IMR-90 (cell line): Measurements from ENCODE around the gene LFNG. TPM values are rescaled to one million over a fixed set of nuclear protein-coding genes. Genes with fewer than 3 reads are reported as not detected.

Experiments
- ATAC-seq: fragments of 200-7000 bp; cut with Tn5 transposase; 2 replicates; pipeline ENCODE4 v1.9.1; 2020; ENCODE audit warnings: low read depth, mild to moderate bottlenecking, moderate library complexity
- BruUV-seq: library from RNA; stranded (reverse); fragments of 400-500 nt; replicated peaks from 2 replicates; lab custom pipeline; 2021; lab: Mats Ljungman, UMichigan
- CTCF ChIA-PET: fragments of 300-600 bp; formaldehyde crosslinking; extraction: SDS; loops from one replicate; lab custom pipeline; 2021; ENCODE audit warnings: antibody characterized with exemption; lab: Yijun Ruan, JAX
- POLR2A ChIA-PET: fragments of 300-600 bp; sonication (Branson Sonifier 250); formaldehyde crosslinking; loops from one replicate; lab custom pipeline; 2022; ENCODE audit warnings: antibody characterized with exemption; ENCODE audit not compliant: unreplicated experiment; lab: Charles Lee
- DNase-seq: peaks from one replicate; pipeline ENCODE4 v3.0.0; 2013
- H2AFZ ChIP-seq: replicated peaks from 2 replicates; pipeline ENCODE3; 2013; ENCODE audit warnings: low read length, mild to moderate bottlenecking; ENCODE audit not compliant: poor library complexity
- H2AK5ac ChIP-seq: 2 replicates; pipeline ENCODE4 v1.6.1; 2013; ENCODE audit warnings: low read depth, low read length, inconsistent platforms
- H2AK9ac ChIP-seq: replicated peaks from 2 replicates; pipeline ENCODE3; 2013; ENCODE audit warnings: mild to moderate bottlenecking, low read depth, low read length, moderate library complexity; ENCODE audit not compliant: poor library complexity
- H2BK120ac ChIP-seq: 2 replicates; pipeline ENCODE4 v1.6.1; 2013; ENCODE audit warnings: low read depth, low read length, inconsistent platforms
- H2BK15ac ChIP-seq: 3 replicates; pipeline ENCODE4 v1.6.1; 2013; ENCODE audit warnings: low read depth, low read length, inconsistent platforms
- H2BK20ac ChIP-seq: 2 replicates; pipeline ENCODE4 v1.6.1; 2013; ENCODE audit warnings: low read depth, mild to moderate bottlenecking, inconsistent platforms, low read length, moderate library complexity
- H2BK5ac ChIP-seq: 2 replicates; pipeline ENCODE4 v1.6.1; 2013; ENCODE audit warnings: mild to moderate bottlenecking, low read depth, low read length, inconsistent platforms; ENCODE audit not compliant: poor library complexity, severe bottlenecking
- H3K14ac ChIP-seq: replicated peaks from 2 replicates; pipeline ENCODE4 v1.6.1; 2013; ENCODE audit warnings: low read depth, low read length, inconsistent platforms
- H3K18ac ChIP-seq: 2 replicates; pipeline ENCODE4 v1.6.1; 2013; ENCODE audit warnings: low read depth, low read length, control low read depth
- H3K23ac ChIP-seq: 2 replicates; pipeline ENCODE4 v1.6.1; 2013; ENCODE audit warnings: low read depth, low read length, inconsistent platforms
- H3K27ac ChIP-seq: 2 replicates; pipeline ENCODE4 v1.5.1; 2013; ENCODE audit warnings: mild to moderate bottlenecking, control low read depth, low read length; ENCODE audit not compliant: insufficient read depth
- H3K27me3 ChIP-seq: 2 replicates; pipeline ENCODE4 v1.6.1; 2013; ENCODE audit warnings: low read length; ENCODE audit not compliant: control insufficient read depth, insufficient read depth
- H3K36me3 ChIP-seq: 2 replicates; pipeline ENCODE4 v1.6.1; 2013; ENCODE audit warnings: low read length, mixed read lengths; ENCODE audit not compliant: control insufficient read depth, insufficient read depth
- H3K4ac ChIP-seq: 2 replicates; pipeline ENCODE4 v1.6.1; 2013; ENCODE audit warnings: low read depth, low read length, inconsistent platforms
- H3K4me1 ChIP-seq: 2 replicates; pipeline ENCODE4 v1.6.1; 2013; ENCODE audit warnings: low read length, mixed read lengths; ENCODE audit not compliant: control insufficient read depth, insufficient read depth
- H3K4me2 ChIP-seq: 2 replicates; pipeline ENCODE4 v1.6.1; 2013; ENCODE audit warnings: low read depth, mild to moderate bottlenecking, control low read depth, low read length, moderate library complexity
- H3K4me3 ChIP-seq: 2 replicates; pipeline ENCODE4 v1.5.1; 2013; ENCODE audit warnings: low read depth, mild to moderate bottlenecking, control low read depth, low read length, moderate library complexity; ENCODE audit not compliant: insufficient read depth
- H3K56ac ChIP-seq: 2 replicates; pipeline ENCODE4 v1.6.1; 2013; ENCODE audit warnings: low read length, inconsistent platforms; ENCODE audit not compliant: insufficient read depth; ENCODE audit errors: extremely low read depth
- H3K79me1 ChIP-seq, 2 experiments: 2 replicates each; pipeline ENCODE4 v1.6.1; 2013; ENCODE audit warnings: low read length in 2 of 2, inconsistent platforms in 1 of 2, low read depth in 1 of 2
- H3K9ac ChIP-seq: 2 replicates; pipeline ENCODE4 v1.6.1; 2013; ENCODE audit warnings: low read depth, low read length, control low read depth
- H3K9me1 ChIP-seq: 2 replicates; pipeline ENCODE4 v1.6.1; 2013; ENCODE audit warnings: low read length, inconsistent platforms; ENCODE audit not compliant: insufficient read depth
- H3K9me3 ChIP-seq: 2 replicates; pipeline ENCODE4 v1.6.1; 2013; ENCODE audit warnings: low read length; ENCODE audit not compliant: control insufficient read depth, insufficient read depth
- H4K20me1 ChIP-seq: 2 replicates; pipeline ENCODE4 v1.6.1; 2013; ENCODE audit warnings: low read length, inconsistent platforms; ENCODE audit not compliant: insufficient read depth
- H4K5ac ChIP-seq: 2 replicates; pipeline ENCODE4 v1.6.1; 2013; ENCODE audit warnings: mild to moderate bottlenecking, low read depth, low read length, control low read depth
- H4K8ac ChIP-seq, 2 experiments: 2 replicates each; pipeline ENCODE4 v1.6.1; 2013; ENCODE audit warnings: low read depth in 2 of 2, low read length in 2 of 2, control low read depth in 1 of 2, inconsistent platforms in 1 of 2
- H4K91ac ChIP-seq: 2 replicates; pipeline ENCODE4 v1.6.1; 2013; ENCODE audit warnings: low read depth, low read length, inconsistent platforms; ENCODE audit not compliant: insufficient read depth
- BHLHE40 ChIP-seq: fragments of 150-350 bp; IDR thresholded peaks from 2 replicates; pipeline ENCODE4 v1.6.1; 2016; ENCODE audit warnings: mild to moderate bottlenecking, low read depth, low read length
- CHD1 ChIP-seq: IDR thresholded peaks from 2 replicates; pipeline ENCODE4 v1.6.1; 2012; ENCODE audit warnings: low read depth, low read length, improper control_type of control experiment
- FOS ChIP-seq: fragments of 150-350 bp; IDR thresholded peaks from 2 replicates; pipeline ENCODE4 v1.6.1; 2016; ENCODE audit warnings: low read depth, low read length
- MAFK ChIP-seq: IDR thresholded peaks from 2 replicates; pipeline ENCODE4 v1.6.1; 2012; ENCODE audit warnings: low read depth, low read length, improper control_type of control experiment
- WGBS, 2 experiments: methylation state at CpG; one replicate each; pipeline versions ENCODE4 v1.1.5 to v1.1.7; 2013; ENCODE audit warnings: missing lambda C conversion rate in 2 of 2; ENCODE audit not compliant: insufficient read length in 1 of 2; ENCODE audit errors: extremely low coverage in 2 of 2; 5-methylcytosine and 5-hydroxymethylcytosine counted together
- dilution Hi-C: fragments of 300-500 bp; cut with HindIII; formaldehyde crosslinking; loops from one replicate; pipeline ENCODE4 v1.14.3; 2018; ENCODE audit warnings: low sequenced_read_pairs; ENCODE audit not compliant: unreplicated experiment
- in situ Hi-C: fragments of 300-500 bp; cut with MboI; formaldehyde crosslinking; loops from 3 replicates; pipeline ENCODE4 v1.14.3; 2019; ENCODE audit warnings: low sequenced_read_pairs, inconsistent platforms, mixed read lengths
- intact Hi-C: fragments of 100-400 bp; cut with micrococcal nuclease; formaldehyde crosslinking; loops from 2 replicates; pipeline ENCODE4 v1.10.0; 2022
- polyA plus RNA-seq, 3 experiments: library from polyadenylated mRNA; depleted of rRNA; stranded (reverse); fragments of >200 nt; gene quantifications; 2 replicates each; pipeline ENCODE4 v1.2.3, GENCODE V29; 2012; ENCODE audit warnings: low replicate concordance in 1 of 3
- total RNA-seq: library from RNA; depleted of rRNA; stranded (reverse); fragments of >200 nt; gene quantifications from 2 replicates; pipeline ENCODE4 v1.2.3, GENCODE V29; 2012
- TF ChIP-seq, protein P1 (sequence below): fragments of 150-350 bp; IDR thresholded peaks from 2 replicates; pipeline ENCODE4 v1.6.1; 2016; ENCODE audit warnings: low read depth, mild to moderate bottlenecking, low read length, moderate library complexity, borderline replicate concordance

LFNG gene
- total and polyA plus RNA-seq, 2 of the 4 experiments (the other 2 are of a cell fraction), result 1.8 to 5.1 TPM

DNA sequence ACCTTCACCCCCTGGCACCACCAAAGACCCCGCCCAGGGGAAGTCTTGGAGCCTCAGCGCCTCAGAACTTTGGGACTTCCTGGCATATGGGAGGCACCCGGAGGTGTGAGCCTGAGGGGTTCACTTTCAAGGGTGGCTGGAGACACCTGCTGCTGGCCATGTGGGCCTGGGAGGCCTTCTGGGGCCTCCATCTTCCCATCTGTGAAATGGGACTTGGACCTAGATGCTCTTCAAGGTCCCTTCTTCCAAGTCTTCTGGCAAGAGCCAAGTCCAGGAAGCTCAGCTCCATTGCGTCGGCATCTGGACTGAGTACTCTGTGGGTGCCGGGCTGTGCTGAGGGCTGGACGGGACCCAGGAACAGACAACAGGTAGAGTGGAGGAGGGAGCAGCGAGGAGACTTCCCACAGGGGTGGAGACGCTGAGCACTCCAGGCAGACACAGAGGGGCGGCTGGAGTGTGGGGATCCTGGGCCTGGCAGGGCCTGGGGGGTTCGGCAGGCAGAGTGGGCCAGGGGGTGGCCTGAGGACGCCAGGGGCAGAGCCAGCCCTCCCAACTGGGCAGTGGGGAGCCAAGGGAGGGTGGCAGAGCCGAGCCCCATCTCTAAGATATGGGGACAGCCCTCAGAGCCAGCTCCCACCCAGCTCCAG, 9.3 kb upstream of the LFNG start:
- in situ Hi-C loops, result no loop called here
- TF ChIP-seq CHD1 (no peak), MAFK (no peak), BHLHE40 (no peak), FOS (no peak)
- TF ChIP-seq, protein P1, sequence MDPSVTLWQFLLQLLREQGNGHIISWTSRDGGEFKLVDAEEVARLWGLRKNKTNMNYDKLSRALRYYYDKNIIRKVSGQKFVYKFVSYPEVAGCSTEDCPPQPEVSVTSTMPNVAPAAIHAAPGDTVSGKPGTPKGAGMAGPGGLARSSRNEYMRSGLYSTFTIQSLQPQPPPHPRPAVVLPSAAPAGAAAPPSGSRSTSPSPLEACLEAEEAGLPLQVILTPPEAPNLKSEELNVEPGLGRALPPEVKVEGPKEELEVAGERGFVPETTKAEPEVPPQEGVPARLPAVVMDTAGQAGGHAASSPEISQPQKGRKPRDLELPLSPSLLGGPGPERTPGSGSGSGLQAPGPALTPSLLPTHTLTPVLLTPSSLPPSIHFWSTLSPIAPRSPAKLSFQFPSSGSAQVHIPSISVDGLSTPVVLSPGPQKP, result no peak
- Histone ChIP-seq H3K23ac (no peak overlapping the region), H2BK5ac (no peak overlapping the region), H2BK120ac (no peak overlapping the region), H2BK15ac (no peak overlapping the region), H3K36me3 (no peaks in the 10 kb centered on the region), H3K79me1 (no peaks in the 10 kb centered on the region), H3K9me1 (no peaks in the 10 kb centered on the region), H3K4me2 (no peak overlapping the region), H2AK9ac (peak overlapping the region; percentile 15), H3K18ac (no peak overlapping the region), H3K27ac (no peak overlapping the region), H4K5ac (no peak overlapping the region), H3K9ac (no peak overlapping the region), H3K4ac (no peak overlapping the region), H2AK5ac (no peak overlapping the region; the same call in 1 of the 2 replicates), H3K4me3 (no peak overlapping the region), H2AFZ (no peak overlapping the region), H4K20me1 (no peaks in the 10 kb centered on the region), H3K27me3 (peaks cover 1% of the 10 kb centered on the region; the same call in 1 of the 2 replicates), H4K8ac (no peak overlapping the region), H3K9me3 (no peaks in the 10 kb centered on the region), H3K56ac (no peak overlapping the region), H3K4me1 (peaks cover 8% of the 10 kb centered on the region; the same call in 1 of the 2 replicates), H4K91ac (no peak overlapping the region), H2BK20ac (no peak overlapping the region), H3K14ac (no peak overlapping the region)
- ChIA-PET CTCF (no interaction called here), POLR2A (no interaction called here)
- WGBS, 2 experiments, result 90% methylated on average over 5 of the region's 13 CpGs; no CpG with 5 or more reads in 1 of the 2 experiments
- DNase-seq (no peak), ATAC-seq (no peak)
- dilution Hi-C loops, result no loop called here
- intact Hi-C loops, result no loop called here
- BruUV-seq, result no TSS peak
